GM19043 (cell line): ENCODE data around the gene TNRC18.
"Not testable (repeated sequence)": the region's sequence is repeated elsewhere in the genome, so short reads cannot be mapped to it uniquely, and the experiment has no call there.

ENCODE experiments used
- ATAC-seq: cut with Tn5 transposase; IDR thresholded peaks from one replicate; pipeline ENCODE4 v1.9.1; 2021; ENCODE audit warnings: low read depth; ENCODE audit not compliant: unreplicated experiment

Gene TNRC18, protein sequence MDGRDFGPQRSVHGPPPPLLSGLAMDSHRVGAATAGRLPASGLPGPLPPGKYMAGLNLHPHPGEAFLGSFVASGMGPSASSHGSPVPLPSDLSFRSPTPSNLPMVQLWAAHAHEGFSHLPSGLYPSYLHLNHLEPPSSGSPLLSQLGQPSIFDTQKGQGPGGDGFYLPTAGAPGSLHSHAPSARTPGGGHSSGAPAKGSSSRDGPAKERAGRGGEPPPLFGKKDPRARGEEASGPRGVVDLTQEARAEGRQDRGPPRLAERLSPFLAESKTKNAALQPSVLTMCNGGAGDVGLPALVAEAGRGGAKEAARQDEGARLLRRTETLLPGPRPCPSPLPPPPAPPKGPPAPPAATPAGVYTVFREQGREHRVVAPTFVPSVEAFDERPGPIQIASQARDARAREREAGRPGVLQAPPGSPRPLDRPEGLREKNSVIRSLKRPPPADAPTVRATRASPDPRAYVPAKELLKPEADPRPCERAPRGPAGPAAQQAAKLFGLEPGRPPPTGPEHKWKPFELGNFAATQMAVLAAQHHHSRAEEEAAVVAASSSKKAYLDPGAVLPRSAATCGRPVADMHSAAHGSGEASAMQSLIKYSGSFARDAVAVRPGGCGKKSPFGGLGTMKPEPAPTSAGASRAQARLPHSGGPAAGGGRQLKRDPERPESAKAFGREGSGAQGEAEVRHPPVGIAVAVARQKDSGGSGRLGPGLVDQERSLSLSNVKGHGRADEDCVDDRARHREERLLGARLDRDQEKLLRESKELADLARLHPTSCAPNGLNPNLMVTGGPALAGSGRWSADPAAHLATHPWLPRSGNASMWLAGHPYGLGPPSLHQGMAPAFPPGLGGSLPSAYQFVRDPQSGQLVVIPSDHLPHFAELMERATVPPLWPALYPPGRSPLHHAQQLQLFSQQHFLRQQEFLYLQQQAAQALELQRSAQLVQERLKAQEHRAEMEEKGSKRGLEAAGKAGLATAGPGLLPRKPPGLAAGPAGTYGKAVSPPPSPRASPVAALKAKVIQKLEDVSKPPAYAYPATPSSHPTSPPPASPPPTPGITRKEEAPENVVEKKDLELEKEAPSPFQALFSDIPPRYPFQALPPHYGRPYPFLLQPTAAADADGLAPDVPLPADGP (N-terminal part only)

DNA sequence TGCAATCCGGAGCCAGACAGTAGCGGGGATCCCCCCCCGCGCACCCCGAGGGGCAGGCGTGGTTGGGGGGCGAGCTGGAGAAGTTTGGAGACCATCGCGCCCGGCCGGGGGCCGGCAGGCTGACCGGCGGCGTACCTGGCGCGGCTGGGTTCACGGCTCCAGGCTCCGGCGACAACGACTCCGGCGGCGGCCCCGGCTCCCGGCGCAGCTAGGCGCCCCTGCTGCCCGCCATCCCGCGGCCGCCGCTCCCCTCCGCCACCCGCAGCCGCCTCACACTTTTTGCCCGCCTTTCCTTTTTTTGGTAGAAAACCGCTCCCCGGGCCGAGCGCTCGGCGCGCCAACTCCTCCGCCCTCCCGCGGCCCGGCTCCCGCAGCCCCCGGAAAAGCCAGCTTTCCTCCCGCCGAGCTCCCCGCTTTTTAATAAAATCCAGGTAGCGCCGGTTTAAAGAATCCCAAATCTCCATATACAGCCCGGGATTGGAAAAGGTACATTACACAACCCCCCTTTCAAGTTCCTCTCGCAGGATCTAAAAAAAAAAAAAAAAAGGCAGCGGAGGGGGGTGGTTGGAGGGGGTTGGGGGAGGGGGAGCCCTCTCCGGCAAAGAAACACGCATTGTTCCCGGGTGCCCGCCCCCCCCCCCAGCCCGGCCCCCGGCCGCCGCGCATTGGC lies at the start of gene TNRC18:
TSS of gene TNRC18 (minus strand) at position 529 of the 670 bp plus-strand sequence. CDS start 2,588 bp downstream, outside the sequence.
- ATAC-seq, result no peak

GRCh38 chr7:5472432-5473315 lies 49.0 kb upstream of the TNRC18 start:
- ATAC-seq, result no peak

- ATAC-seq, result not testable (repeated sequence)
Measured at GRCh38 chr7:5471623-5472022, 48.0 kb upstream of the TNRC18 start.

GRCh38 chr7:5470816-5471215 lies 47.2 kb upstream of the TNRC18 start:
- ATAC-seq, result no peak

DNA sequence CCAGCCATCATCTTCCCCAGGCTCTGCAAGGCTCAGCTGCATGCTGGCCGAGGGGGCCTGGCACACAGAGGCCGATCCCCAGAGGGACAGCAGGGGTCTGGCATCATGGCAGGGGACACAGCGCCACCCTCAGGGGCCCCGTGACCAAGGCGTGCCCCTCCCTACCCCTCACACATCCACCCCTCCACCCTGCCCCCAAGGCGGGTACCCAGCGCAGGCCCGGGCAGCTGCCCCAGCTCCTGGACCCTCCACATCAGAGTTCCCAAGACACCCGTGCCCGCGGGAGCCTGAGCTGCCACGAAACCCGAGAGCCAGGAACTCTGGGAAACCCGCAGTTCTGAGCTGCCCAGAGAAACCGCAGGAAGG lies 46.5 kb upstream of the TNRC18 start:
- ATAC-seq, result no peak

- ATAC-seq, result no peak
Measured at GRCh38 chr7:5469375-5470166, 45.9 kb upstream of the TNRC18 start.

DNA sequence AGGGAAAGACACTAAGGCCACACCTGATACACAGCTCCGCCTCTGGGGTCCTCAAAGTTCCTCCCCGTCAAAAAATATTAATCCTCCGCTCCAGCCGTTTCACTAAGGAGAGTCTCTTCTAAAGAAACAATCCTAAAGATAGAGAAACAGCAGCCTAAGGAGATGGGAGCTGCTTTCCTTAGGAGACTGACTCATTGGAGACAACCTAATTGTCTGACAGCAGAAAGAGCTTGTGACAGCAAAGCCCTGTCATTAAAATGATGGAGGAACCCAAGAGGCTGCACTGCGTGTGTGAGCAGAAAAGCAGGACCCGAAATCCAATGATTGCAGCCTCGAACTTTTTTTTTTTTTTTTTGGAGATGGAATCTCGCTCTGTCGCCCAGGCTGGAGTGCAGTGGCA lies 44.0 kb upstream of the TNRC18 start:
- no peak for ATAC-seq

DNA sequence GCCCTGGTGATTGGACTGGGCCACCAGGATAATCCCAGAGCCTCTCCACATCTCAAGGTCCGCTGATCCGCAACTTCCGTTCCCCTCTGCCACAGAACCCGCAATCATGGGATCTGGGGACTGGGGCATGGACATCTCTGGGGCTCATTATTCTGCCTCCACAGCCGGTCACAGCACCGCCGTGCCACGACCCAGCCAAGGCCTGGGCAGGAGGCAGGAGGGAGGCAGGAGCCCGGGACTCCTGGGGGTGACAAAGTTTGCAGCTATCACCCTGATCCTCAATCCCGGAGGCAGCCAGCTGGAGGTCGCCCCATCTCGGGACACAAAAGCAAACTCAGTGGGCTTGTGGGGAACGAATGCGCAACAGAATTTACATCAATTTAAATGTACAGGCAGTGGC lies 42.9 kb upstream of the TNRC18 start:
- no peak for ATAC-seq

DNA sequence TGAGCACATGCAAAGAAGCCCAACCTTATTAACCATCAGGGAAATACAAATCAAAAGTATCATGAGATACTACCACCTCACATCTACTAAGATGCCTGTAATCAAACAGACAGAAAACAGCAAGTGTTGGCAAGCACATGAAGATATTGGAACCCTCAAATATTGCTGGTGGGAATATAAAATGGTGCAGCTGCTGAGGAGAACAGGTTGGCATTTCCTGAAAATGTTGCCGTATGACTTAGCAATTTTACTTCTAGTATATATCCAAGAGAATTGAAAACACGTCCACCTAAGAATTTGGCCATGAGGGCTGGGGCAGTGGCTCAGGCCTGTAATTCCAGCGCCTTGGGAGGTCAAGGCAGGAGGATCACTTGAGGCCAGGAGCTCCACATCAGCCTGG lies 39.4 kb upstream of the TNRC18 start:
- no peak for ATAC-seq

GRCh38 chr7:5462216-5462615 lies 38.6 kb upstream of the TNRC18 start:
- ATAC-seq, result no peak

- no peak for ATAC-seq
Measured at GRCh38 chr7:5458921-5459480, 35.4 kb upstream of the TNRC18 start.

GRCh38 chr7:5457245-5457735 lies 33.7 kb upstream of the TNRC18 start:
- ATAC-seq, result no peak

- ATAC-seq, result no peak
Measured at GRCh38 chr7:5456409-5456808, 32.8 kb upstream of the TNRC18 start.

- no peak for ATAC-seq
Measured at GRCh38 chr7:5455581-5456219, 32.1 kb upstream of the TNRC18 start.

DNA sequence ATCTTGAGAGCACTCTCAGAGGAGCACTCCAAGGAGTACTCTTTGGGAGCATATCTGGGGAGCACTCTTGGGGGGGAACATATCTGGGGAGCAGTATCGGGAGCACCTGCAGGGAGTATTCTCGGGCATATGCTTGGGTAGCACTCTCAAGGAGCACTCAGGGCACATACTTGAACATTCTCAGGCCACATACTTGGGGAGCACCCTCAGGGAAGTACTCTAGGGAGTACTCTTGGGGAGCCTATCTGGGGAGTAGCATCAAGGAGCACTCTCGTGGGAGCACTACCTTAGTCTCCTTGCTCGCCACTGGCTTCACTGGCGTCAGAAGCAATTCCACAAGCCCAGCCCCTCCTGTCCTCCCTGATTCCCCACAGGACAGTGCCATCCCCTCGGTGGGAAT lies 31.5 kb upstream of the TNRC18 start:
- ATAC-seq, result no peak

GRCh38 chr7:5454485-5454884 lies 30.9 kb upstream of the TNRC18 start:
- ATAC-seq, result no peak

- ATAC-seq, result no peak
Measured at GRCh38 chr7:5453566-5454075, 30.0 kb upstream of the TNRC18 start.
